ENCODE data around the gene ZFP36.

ZFP36 gene

GRCh38 chr19:39415111-39416046, 8.7 kb downstream of the ZFP36 start:
- no peak for DNase-seq (ENCODE audit: low read depth in 1 of 2, low spot score in 1 of 2)

- no peak for DNase-seq (ENCODE audit: low read depth in 1 of 2, low spot score in 1 of 2)
These were observed 9.8 kb downstream of the ZFP36 start for GRCh38 chr19:39416152-39417120.

- DNase-seq (ENCODE audit: low read depth in 1 of 2, low spot score in 1 of 2) = no peak
These were observed 11.0 kb downstream of the ZFP36 start for GRCh38 chr19:39417463-39418181.

- no peak for DNase-seq (ENCODE audit: low read depth in 1 of 2, low spot score in 1 of 2)
These were observed 12.4 kb downstream of the ZFP36 start for GRCh38 chr19:39419003-39419402.

- DNase-seq (ENCODE audit: low read depth in 1 of 2, low spot score in 1 of 2) = no peak
These were observed 14.1 kb downstream of the ZFP36 start for GRCh38 chr19:39420769-39421168.

- no peak for DNase-seq (ENCODE audit: low read depth in 1 of 2, low spot score in 1 of 2)
These were observed 15.4 kb downstream of the ZFP36 start for GRCh38 chr19:39422020-39422419.

GRCh38 chr19:39423258-39424086, 16.8 kb downstream of the ZFP36 start:
- DNase-seq (ENCODE audit: low read depth in 1 of 2, low spot score in 1 of 2) = no peak

- DNase-seq (ENCODE audit: low read depth in 1 of 2, low spot score in 1 of 2) = no peak
These were observed 18.3 kb downstream of the ZFP36 start for GRCh38 chr19:39424934-39425333.

GRCh38 chr19:39425744-39426143, 19.1 kb downstream of the ZFP36 start:
- DNase-seq (ENCODE audit: low read depth in 1 of 2, low spot score in 1 of 2) = no peak

GRCh38 chr19:39426170-39426569, 19.5 kb downstream of the ZFP36 start:
- no peak for DNase-seq (ENCODE audit: low read depth in 1 of 2, low spot score in 1 of 2)

GRCh38 chr19:39427707-39428106, 21.1 kb downstream of the ZFP36 start:
- no peak for DNase-seq (ENCODE audit: low read depth in 1 of 2, low spot score in 1 of 2)

- DNase-seq (ENCODE audit: low read depth in 1 of 2, low spot score in 1 of 2) = no peak
These were observed 21.9 kb downstream of the ZFP36 start for GRCh38 chr19:39428283-39429112.

- peak in 1 of 2 donors; percentile 47 for DNase-seq (ENCODE audit: low read depth in 1 of 2, low spot score in 1 of 2)
These were observed 24.3 kb downstream of the ZFP36 start for GRCh38 chr19:39430675-39431593.

GRCh38 chr19:39432677-39433025, 26.0 kb downstream of the ZFP36 start:
- DNase-seq (ENCODE audit: low read depth in 1 of 2, low spot score in 1 of 2) = no peak

GRCh38 chr19:39433480-39434079, 26.9 kb downstream of the ZFP36 start:
- DNase-seq (ENCODE audit: low read depth in 1 of 2, low spot score in 1 of 2) = no peak

GRCh38 chr19:39434123-39435076, 27.8 kb downstream of the ZFP36 start:
- no peak for DNase-seq (ENCODE audit: low read depth in 1 of 2, low spot score in 1 of 2)

All from stimulated activated CD4-positive, alpha-beta T cell treated with anti-CD3 and anti-CD28 coated beads, Interleukin-15, amount 100 ng/mL, for 1 hour (primary cell).